Measurements from ENCODE around the gene VPS35L. TPM values are rescaled to one million over a fixed set of nuclear protein-coding genes. Genes with fewer than 3 reads are reported as not detected.
"Not testable (repeated sequence)": the region's sequence is repeated elsewhere in the genome, so short reads cannot be mapped to it uniquely, and the experiment has no call there.

Gene VPS35L
- total RNA-seq, 2 experiments from 2014 or later = 25.8 to 28.3 TPM

DNA sequence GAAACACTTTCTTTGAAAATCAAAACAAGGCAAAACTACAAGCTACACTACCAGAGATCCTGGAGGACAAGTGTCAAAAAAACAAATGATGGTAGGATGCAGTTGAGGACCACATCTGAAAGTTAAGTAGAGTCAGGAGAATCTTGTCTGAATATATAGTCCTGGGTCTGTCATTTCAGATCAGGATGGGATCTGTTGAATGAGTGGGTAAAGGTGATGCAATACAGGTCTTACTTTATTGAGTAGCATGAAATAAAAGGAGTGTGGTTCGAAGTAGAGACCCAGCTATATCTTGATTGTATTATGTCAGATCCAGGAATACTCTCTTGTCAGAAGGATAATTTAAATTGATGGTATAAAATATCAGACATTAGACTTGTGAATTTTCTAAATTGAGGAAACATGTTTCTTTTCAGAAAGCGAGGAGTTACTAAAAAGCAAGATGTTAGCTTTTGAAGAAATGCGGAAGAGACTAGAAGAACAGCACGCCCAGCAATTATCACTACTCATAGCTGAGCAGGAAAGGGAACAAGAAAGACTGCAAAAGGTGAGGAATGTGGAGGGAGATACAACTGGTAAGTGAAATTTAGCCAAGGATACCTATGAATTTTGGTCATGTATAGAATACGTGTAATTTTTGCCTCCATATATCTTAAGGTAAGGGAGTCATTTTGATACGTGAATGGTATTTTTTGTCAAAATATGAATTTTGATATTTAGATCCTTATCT is 15.1 kb upstream of the VPS35L start:
- DNase-seq = no peak
- H3K27ac Mint-ChIP-seq = no peak overlapping the region
- TF ChIP-seq, protein P1, sequence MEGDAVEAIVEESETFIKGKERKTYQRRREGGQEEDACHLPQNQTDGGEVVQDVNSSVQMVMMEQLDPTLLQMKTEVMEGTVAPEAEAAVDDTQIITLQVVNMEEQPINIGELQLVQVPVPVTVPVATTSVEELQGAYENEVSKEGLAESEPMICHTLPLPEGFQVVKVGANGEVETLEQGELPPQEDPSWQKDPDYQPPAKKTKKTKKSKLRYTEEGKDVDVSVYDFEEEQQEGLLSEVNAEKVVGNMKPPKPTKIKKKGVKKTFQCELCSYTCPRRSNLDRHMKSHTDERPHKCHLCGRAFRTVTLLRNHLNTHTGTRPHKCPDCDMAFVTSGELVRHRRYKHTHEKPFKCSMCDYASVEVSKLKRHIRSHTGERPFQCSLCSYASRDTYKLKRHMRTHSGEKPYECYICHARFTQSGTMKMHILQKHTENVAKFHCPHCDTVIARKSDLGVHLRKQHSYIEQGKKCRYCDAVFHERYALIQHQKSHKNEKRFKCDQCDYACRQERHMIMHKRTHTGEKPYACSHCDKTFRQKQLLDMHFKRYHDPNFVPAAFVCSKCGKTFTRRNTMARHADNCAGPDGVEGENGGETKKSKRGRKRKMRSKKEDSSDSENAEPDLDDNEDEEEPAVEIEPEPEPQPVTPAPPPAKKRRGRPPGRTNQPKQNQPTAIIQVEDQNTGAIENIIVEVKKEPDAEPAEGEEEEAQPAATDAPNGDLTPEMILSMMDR (IDR thresholded peaks at IDR 0.05) = no peak
- H3K9me3 Mint-ChIP-seq = no peaks in the 10 kb centered on the region
- H3K4me3 Mint-ChIP-seq = no peak overlapping the region
- CTCF ChIA-PET = interaction anchor here (1.0 to 2.4 kb wide), 2 partner anchors 12 to 14 kb away, joined by 3 to 14 read pairs; partner anchors contain the start of gene VPS35L
- H3K36me3 Mint-ChIP-seq (ENCODE audit: low read depth) = peaks cover 72% of the 10 kb centered on the region
- H3K4me1 Mint-ChIP-seq (ENCODE audit: low read depth) = no peaks in the 10 kb centered on the region
- Histone ChIP-seq H3K4me3 (ENCODE audit: low read length) (no peak overlapping the region), H3K4me1 (ENCODE audit: insufficient read depth, low read length) (no peaks in the 10 kb centered on the region), H3K27me3 (ENCODE audit: control insufficient read depth in 1 of 2, insufficient read depth in 2 of 2, low read length in 2 of 2) (no peaks in the 10 kb centered on the region), H3K27ac (ENCODE audit: low read depth in 1 of 2, low read length in 2 of 2) (no peak overlapping the region), H3K36me3 (ENCODE audit: insufficient read depth, low read length) (peaks cover 30% of the 10 kb centered on the region), H3K9me3 (ENCODE audit: control insufficient read depth in 1 of 2, insufficient read depth in 1 of 2, low read length in 2 of 2) (no peaks in the 10 kb centered on the region)
- POLR2A ChIA-PET = no interaction called here
- intact Hi-C loops (cut with DNase I, micrococcal nuclease) = no loop called here
- H3K27me3 Mint-ChIP-seq = no peaks in the 10 kb centered on the region
- ATAC-seq (ENCODE audit: poor library complexity) = no peak

DNA sequence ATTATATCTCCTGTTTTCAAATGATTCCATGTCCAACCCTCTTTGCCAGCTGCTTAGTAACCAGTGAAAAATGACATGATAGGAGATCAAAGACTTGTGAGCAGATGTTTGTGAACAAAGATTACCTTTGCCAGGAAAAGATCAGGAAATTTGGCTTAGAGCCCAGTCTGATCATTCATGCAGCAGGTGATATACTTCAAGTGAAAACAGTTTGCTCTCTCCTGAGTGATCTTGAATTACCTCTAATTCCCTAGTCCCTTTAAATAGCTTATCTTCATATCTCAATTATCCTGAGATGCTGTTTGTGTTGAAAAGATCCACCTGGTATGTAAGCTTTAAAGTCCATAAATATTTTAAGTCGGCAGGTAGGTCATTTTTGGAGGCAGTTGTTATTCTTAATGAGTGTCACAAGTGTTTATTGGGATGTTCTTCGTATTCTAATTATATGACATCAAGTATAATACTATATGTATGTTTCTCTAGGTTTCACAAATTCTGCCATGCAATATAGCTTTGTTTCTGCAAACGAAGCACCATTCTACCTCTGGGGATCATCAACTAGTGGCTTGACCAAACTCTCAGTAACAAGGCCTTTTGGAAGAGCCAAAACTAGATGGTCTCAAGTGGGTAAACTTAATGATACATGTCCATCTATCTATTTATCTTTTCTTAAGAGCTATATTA is 13.2 kb upstream of the VPS35L start:
- CTCF ChIA-PET = interaction anchor here (1.5 kb wide), 1 partner anchor 13 kb away, joined by 5 read pairs; the partner anchor contains the start of gene VPS35L
- ATAC-seq (ENCODE audit: poor library complexity) = no peak

DNA sequence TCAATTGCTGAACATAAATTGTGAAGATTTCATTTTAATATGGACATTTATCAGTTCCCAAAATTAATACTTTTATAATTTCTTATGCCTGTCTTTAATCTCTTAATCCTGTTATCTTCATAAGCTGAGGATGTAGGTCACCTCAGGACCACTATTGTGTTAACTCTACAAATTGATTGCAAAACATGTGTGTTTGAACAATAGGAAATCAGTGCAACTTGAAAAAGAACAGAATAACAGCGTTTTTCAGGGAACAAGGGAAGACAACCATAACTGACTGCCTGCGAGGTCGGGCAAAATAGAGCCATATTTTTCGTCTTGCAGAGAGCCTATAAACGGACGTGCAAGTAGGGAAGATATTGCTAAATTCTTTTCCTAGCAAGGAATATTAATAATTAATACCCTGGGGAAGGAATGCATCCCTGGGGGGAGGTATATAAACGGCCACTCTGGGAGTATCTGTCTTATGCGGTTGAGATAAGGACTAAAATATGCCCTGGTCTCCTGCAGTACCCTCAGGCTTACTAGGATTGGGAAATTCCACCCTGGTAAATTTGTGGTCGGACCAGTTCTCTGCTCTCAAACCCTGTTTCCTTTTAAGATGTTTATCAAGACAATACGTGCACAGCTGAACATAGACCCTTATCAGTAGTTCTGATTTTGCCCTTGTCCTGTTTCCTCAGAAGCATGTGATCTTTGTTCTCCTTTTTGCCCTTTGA is 12.1 kb upstream of the VPS35L start:
- H3K27ac ChIP-seq (ENCODE audit: low read depth in 1 of 2, low read length in 2 of 2); H3K4me1 ChIP-seq (ENCODE audit: insufficient read depth, low read length); H3K4me1 Mint-ChIP-seq (ENCODE audit: low read depth); H3K9me3 Mint-ChIP-seq; DNase-seq; POLR2A ChIA-PET; H3K27ac Mint-ChIP-seq; H3K4me3 Mint-ChIP-seq; intact Hi-C loops (cut with DNase I, micrococcal nuclease); ATAC-seq (ENCODE audit: poor library complexity); H3K27me3 Mint-ChIP-seq; H3K27me3 ChIP-seq (ENCODE audit: control insufficient read depth in 1 of 2, insufficient read depth in 2 of 2, low read length in 2 of 2); H3K4me3 ChIP-seq (ENCODE audit: low read length); H3K9me3 ChIP-seq (ENCODE audit: control insufficient read depth in 1 of 2, insufficient read depth in 1 of 2, low read length in 2 of 2): not testable (repeated sequence)
- CTCF ChIA-PET = interaction anchor here (1.5 kb wide), 1 partner anchor 12 kb away, joined by 5 read pairs; the partner anchor contains the start of gene VPS35L
- H3K36me3 Mint-ChIP-seq (ENCODE audit: low read depth) = peaks cover 74% of the 10 kb centered on the region
- H3K36me3 ChIP-seq (ENCODE audit: insufficient read depth, low read length) = peaks cover 32% of the 10 kb centered on the region

More for the DNA sequence above, 13.2 kb upstream of the VPS35L start:
- POLR2A ChIA-PET = no interaction called here
- intact Hi-C loops (cut with DNase I, micrococcal nuclease) = no loop called here
- peaks cover 64% of the 10 kb centered on the region for H3K36me3 Mint-ChIP-seq (ENCODE audit: low read depth)
- no peaks in the 10 kb centered on the region for H3K9me3 Mint-ChIP-seq
- TF ChIP-seq, protein P1 (IDR thresholded peaks at IDR 0.05) = no peak
- no peak overlapping the region for H3K27ac Mint-ChIP-seq
- H3K9me3 ChIP-seq (ENCODE audit: control insufficient read depth in 1 of 2, insufficient read depth in 1 of 2, low read length in 2 of 2) = no peaks in the 10 kb centered on the region
- no peak overlapping the region for H3K4me3 ChIP-seq (ENCODE audit: low read length)
- peaks cover 33% of the 10 kb centered on the region for H3K36me3 ChIP-seq (ENCODE audit: insufficient read depth, low read length)
- no peaks in the 10 kb centered on the region for H3K4me1 Mint-ChIP-seq (ENCODE audit: low read depth)
- no peak for DNase-seq
- H3K27me3 ChIP-seq (ENCODE audit: control insufficient read depth in 1 of 2, insufficient read depth in 2 of 2, low read length in 2 of 2) = no peaks in the 10 kb centered on the region
- no peak overlapping the region for H3K4me3 Mint-ChIP-seq
- no peaks in the 10 kb centered on the region for H3K27me3 Mint-ChIP-seq
- H3K4me1 ChIP-seq (ENCODE audit: insufficient read depth, low read length) = no peaks in the 10 kb centered on the region
- H3K27ac ChIP-seq (ENCODE audit: low read depth in 1 of 2, low read length in 2 of 2) = no peak overlapping the region

All from CD4-positive, alpha-beta T cell (primary cell).